GOT3 (cell line): ENCODE measurements around the gene GSAP.
"Not testable (repeated sequence)": the region's sequence is repeated elsewhere in the genome, so short reads cannot be mapped to it uniquely, and the experiment has no call there.

Experiments
- DNase-seq: peaks from one replicate; lab custom pipeline; 2025; ENCODE audit warnings: mixed read lengths; lab: John Stamatoyannopoulos, UW

GSAP gene

GRCh38 chr7:77282897-77283296, 133.3 kb downstream of the GSAP start:
- no peak for DNase-seq

DNA sequence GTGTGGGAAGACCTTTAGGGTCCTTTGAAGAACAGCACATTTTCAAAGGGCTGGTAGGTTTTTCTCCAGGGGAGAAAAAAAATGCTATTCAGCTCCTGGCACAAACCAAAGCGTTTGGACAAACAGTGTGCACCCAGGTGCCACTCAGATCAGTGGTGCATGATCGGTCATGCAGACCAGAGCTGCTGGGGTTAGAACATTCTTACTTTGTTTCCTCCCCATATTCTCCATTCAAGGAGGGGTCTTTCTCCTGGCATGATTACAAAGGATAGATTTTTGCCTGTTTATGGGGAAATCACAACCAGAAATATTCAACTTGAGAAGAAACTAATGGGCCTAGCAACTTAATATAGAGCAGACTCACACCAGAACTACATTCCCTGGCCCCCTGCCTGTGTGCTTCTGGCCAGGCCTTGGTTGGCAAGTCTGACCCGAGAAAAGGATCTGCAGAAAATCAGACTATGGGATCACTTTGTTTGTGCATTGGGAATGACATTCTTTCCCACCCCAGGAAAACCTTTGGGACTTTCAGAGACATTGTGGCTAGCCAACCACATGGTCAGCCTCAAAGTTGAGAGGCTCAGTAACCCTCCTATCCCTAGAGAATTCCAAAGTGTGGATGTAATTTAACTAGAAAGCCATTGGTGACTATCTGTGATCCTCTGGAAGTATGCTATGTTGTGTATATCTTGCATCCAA, 134.2 kb downstream of the GSAP start:
- no peak for DNase-seq

- DNase-seq, result no peak
These were observed 140.0 kb downstream of the GSAP start for GRCh38 chr7:77276120-77276519.

DNA sequence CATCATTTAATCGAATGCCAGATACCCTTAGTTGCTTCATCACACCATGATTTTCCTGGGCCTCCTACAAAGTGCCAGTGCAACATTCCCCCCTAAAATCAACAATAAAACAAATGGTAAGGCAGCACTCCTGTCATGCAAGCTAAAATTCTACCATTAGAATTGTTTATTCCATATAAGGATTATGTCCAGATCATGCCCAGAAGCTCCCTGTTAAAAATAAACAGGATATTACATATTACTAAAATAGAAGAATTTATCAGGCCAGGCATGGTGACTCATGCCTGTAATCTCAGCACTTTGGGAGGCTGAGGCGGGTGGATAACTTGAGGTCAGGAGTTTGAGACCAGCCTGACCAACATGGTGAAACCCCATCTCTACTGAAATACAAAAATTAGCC, 140.5 kb downstream of the GSAP start:
- DNase-seq, result not testable (repeated sequence)

- no peak for DNase-seq
These were observed 144.4 kb downstream of the GSAP start for GRCh38 chr7:77271766-77272165.

DNA sequence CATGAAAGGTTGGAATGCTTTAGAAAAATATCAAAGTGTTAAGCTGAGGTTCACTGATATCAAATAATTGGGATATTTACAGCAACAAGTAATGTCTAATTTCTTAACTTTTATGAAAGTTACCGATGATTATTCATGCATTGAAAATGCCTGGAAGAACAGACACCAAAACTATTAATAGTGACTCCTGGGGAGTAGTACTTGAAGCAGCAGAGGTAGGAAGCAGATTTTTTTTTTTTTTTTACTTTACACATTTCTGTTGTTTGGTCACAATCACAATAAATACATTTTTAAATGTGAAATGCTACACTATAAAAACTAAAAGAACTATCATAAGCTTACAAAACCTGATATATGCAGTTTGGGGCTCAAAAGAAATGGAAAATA, 146.1 kb downstream of the GSAP start:
- DNase-seq, result no peak

DNA sequence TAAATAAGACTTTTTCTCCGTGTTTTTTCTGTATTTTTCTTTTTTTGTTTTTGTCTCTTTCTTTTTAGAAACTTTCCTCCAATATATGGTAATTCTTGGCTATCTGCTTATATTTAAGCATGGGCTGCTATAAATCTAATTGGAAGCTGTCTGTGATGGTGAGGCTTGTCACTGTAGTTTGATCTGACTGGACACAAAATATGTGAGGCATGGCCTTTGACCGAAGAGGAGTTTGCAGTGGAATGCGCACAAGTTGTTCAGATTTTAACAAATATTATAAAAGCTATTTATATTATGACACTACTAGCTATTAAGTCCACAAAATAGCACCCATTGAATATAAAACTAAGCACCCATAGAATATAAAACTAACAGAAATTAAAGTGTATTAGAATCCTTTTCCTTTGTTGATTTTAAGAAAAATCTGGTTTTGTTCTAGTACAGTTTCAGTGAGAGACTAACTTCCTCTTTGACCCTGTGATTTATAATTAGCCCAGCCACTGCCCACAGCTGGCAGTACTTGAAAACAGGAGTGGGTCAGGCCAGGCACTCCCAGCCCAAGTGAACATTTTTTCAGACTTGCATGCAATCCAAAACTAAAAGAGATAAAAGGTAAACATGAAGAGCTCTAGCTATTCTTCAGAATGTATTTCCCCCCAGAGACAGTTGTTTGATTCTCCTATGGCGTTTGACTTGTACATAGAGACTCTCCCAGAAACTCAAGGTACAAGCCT, 146.6 kb downstream of the GSAP start:
- DNase-seq, result no peak

DNA sequence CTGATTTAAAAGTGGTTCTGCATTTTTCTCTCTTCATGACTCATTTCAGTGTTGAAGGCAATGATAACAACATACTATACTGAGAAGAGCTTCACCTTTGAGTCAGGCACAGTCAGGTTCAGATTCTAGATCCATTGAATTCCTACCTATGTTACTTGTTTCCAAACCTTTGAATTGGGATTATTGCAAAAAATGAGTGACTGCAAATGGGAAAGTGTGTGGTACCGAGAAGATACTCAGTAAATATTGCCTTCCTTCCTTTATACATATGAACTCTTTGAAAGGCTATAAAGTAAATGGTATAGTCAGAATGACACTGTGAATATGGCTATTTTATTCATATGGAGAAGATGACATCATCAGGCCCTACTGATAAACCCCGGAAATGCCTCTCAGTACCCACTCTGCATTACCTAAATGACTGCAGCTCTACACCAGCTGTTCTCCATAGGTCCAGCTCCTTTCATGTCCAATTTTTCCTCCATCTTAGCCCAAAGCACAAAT, 149.8 kb downstream of the GSAP start:
- no peak for DNase-seq

DNA sequence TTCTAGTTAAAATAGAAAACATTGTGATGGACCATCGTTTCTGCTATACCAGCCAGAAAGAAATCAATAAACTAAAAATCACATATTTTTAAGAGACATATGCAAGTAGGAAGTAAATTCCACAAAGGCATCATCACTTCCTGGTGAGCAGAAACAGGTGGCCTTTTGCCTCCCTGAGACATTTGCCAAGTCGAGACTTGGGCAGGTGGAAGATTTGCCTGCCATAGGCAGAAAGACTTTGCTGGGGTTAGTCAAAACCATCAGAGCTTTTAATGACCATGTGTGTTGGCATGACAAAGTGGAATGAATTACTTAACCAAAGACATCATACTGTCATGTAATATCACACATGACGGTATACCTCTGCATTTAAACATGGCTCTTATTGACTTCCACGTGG, 150.5 kb downstream of the GSAP start:
- DNase-seq, result no peak

GRCh38 chr7:77262316-77262715, 153.8 kb downstream of the GSAP start:
- DNase-seq, result no peak
